Suprapubic skin (tissue), 4 donors: ENCODE results near the gene ZNF727.
"Not testable (repeated sequence)": the region's sequence is repeated elsewhere in the genome, so short reads cannot be mapped to it uniquely, and the experiment has no call there.

ENCODE experiments used
- EP300 ChIP-seq: sonication (generic); formaldehyde crosslinking; IDR thresholded peaks from one replicate; pipeline ENCODE4 v1.6.1; 2017; ENCODE audit warnings: antibody characterized with exemption
- POLR2A ChIP-seq, 2 donors: fragments of 450-650 bp; IDR thresholded peaks; one replicate each; pipeline ENCODE4 v1.6.1; 2017; ENCODE audit warnings: antibody characterized with exemption in 2 of 2, mild to moderate bottlenecking in 2 of 2, moderate library complexity in 2 of 2
- POLR2AphosphoS5 ChIP-seq, 3 donors: sonication (generic); formaldehyde crosslinking; IDR thresholded peaks; one replicate each; pipeline ENCODE4 v1.6.1; 2017; ENCODE audit warnings: antibody characterized with exemption in 3 of 3
- TF ChIP-seq, protein P1 (sequence below), 2 donors: fragments of 200-600 bp in 1 of 2; fragments of 450-650 bp in 1 of 2; sonication (generic) in 1 of 2; IDR thresholded peaks; one replicate each; pipeline ENCODE4 v1.5.1; 2016 to 2019; ENCODE audit warnings: antibody characterized with exemption in 2 of 2, mild to moderate bottlenecking in 1 of 2, moderate library complexity in 1 of 2

DNA sequence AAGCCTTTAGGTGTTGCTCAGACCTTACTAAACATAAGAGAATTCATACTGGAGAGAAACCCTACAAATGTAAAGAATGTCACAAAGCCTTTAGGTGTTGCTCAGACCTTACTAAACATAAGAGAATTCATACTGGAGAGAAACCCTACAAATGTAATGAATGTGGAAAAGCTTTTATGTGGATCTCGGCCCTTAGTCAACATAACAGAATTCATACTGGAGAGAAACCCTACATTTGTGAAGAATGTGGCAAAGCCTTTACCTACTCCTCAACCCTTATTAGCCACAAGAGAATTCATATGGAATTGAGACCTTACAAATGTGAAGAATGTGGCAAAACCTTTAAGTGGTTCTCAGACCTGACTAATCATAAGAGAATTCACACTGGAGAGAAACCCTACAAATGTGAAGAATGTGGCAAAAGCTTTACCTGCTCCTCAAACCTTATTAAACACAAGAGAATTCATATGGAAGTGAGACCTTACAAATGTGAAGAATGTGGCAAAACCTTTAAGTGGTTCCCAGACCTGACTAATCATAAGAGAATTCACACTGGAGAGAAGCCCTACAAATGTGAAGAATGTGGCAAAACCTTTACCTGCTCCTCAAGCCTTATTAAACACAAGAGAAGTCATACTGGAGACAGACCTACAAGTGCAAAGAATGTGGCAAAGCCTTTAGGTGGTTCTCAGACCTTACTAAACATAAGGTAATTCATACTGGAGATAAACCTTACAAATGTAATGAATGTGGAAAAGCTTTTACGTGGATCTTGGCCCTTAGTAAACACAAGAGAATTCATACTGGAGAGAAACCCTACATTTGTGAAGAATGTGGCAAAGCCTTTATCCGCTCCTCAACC lies 32.8 kb downstream of the ZNF727 start:
- TF ChIP-seq, protein P1, sequence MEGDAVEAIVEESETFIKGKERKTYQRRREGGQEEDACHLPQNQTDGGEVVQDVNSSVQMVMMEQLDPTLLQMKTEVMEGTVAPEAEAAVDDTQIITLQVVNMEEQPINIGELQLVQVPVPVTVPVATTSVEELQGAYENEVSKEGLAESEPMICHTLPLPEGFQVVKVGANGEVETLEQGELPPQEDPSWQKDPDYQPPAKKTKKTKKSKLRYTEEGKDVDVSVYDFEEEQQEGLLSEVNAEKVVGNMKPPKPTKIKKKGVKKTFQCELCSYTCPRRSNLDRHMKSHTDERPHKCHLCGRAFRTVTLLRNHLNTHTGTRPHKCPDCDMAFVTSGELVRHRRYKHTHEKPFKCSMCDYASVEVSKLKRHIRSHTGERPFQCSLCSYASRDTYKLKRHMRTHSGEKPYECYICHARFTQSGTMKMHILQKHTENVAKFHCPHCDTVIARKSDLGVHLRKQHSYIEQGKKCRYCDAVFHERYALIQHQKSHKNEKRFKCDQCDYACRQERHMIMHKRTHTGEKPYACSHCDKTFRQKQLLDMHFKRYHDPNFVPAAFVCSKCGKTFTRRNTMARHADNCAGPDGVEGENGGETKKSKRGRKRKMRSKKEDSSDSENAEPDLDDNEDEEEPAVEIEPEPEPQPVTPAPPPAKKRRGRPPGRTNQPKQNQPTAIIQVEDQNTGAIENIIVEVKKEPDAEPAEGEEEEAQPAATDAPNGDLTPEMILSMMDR (IDR thresholded peaks at IDR 0.05): not testable (repeated sequence)
- TF ChIP-seq POLR2AphosphoS5 (IDR thresholded peaks at IDR 0.05); POLR2A (IDR thresholded peaks at IDR 0.05); EP300: not testable (repeated sequence)
